Body of pancreas (tissue), 4 donors: Measurements from ENCODE around the gene FADS6. TPM values are rescaled to one million over a fixed set of nuclear protein-coding genes. Genes with fewer than 3 reads are reported as not detected.

ENCODE experiments used
- ATAC-seq: fragments of 150-250 bp; one replicate; pipeline ENCODE4 v1.9.1; 2016
- DNase-seq, 4 donors: peaks; one replicate each; pipeline ENCODE4 v3.0.0-alpha.2; 2019
- H3K27ac ChIP-seq, 4 donors: fragments of 200-600 bp; sonication (generic); 1 replicate in 3 of 4; 2 replicates in 1 of 4; pipeline versions ENCODE4 v1.5.1 to v1.6.1; 2016 to 2019; ENCODE audit warnings: mild to moderate bottlenecking in 1 of 4, mixed read lengths in 1 of 4, moderate library complexity in 1 of 4
- H3K27me3 ChIP-seq, 2 donors: fragments of 200-600 bp; sonication (generic); one replicate each; pipeline ENCODE4 v1.6.0; 2016; ENCODE audit warnings: mild to moderate bottlenecking in 1 of 2
- H3K36me3 ChIP-seq, 2 donors: fragments of 200-600 bp; sonication (generic); replicated peaks in 1 of 2; 2 replicates each; pipeline ENCODE4 v1.5.1; 2016; ENCODE audit warnings: low read depth in 2 of 2; ENCODE audit not compliant: insufficient read depth in 1 of 2
- H3K4me1 ChIP-seq: fragments of 200-600 bp; sonication (generic); one replicate; pipeline ENCODE4 v1.6.0; 2016
- H3K4me3 ChIP-seq, 2 donors: fragments of 200-600 bp; sonication (generic); 1 replicate in 1 of 2; 2 replicates in 1 of 2; pipeline ENCODE4 v1.5.1; 2016 to 2019
- H3K9me3 ChIP-seq, 3 donors: fragments of 200-600 bp; sonication (generic); 1 replicate in 2 of 3; 2 replicates in 1 of 3; pipeline ENCODE4 v1.5.1; 2016
- CTCF ChIP-seq, 7 experiments: fragments of 450-650 bp in 4 of 7; fragments of 200-600 bp in 3 of 7; sonication (generic) in 3 of 7; IDR thresholded peaks; one replicate each; pipeline ENCODE4 v1.5.1; 2016 to 2019; ENCODE audit warnings: antibody characterized with exemption in 7 of 7
- POLR2A ChIP-seq, 3 donors: fragments of 450-650 bp; IDR thresholded peaks; one replicate each; pipeline ENCODE4 v1.6.1; 2016; ENCODE audit warnings: antibody characterized with exemption in 3 of 3, mild to moderate bottlenecking in 2 of 3
- WGBS, 2 donors: methylation state at CpG; one replicate each; pipeline ENCODE4 v1.1.5; 2017; 5-methylcytosine and 5-hydroxymethylcytosine counted together
- intact Hi-C: fragments of 100-400 bp; cut with DNase I; formaldehyde crosslinking; loops from one replicate; pipeline ENCODE4 v1.15.1; 2023
- total RNA-seq, 2 donors: library from RNA; depleted of rRNA; stranded (reverse); fragments of >200 nt; gene quantifications; one replicate each; pipeline ENCODE4 v1.1.0, GENCODE V29; 2016

FADS6 gene
- total RNA-seq, 2 donors from 2014 or later = not detected

- TF ChIP-seq POLR2A (IDR thresholded peaks at IDR 0.05) (no peak), CTCF (IDR thresholded peaks at IDR 0.05) (no peak)
- WGBS, 2 donors = 59 to 67% methylated on average over 12 to 19 of the region's 20 CpGs
- intact Hi-C loops = no loop called here
- no peaks in the 10 kb centered on the region for H3K27me3 ChIP-seq
- no peaks in the 10 kb centered on the region for H3K9me3 ChIP-seq
- ATAC-seq = no peak
- H3K4me3 ChIP-seq = no peak overlapping the region
- no peak for DNase-seq
- no peaks in the 10 kb centered on the region for H3K36me3 ChIP-seq
- peaks cover 11% of the 10 kb centered on the region for H3K4me1 ChIP-seq
- H3K27ac ChIP-seq = no peak overlapping the region
Measured at GRCh38 chr17:74882517-74883240, 10.8 kb downstream of the FADS6 start.

DNA sequence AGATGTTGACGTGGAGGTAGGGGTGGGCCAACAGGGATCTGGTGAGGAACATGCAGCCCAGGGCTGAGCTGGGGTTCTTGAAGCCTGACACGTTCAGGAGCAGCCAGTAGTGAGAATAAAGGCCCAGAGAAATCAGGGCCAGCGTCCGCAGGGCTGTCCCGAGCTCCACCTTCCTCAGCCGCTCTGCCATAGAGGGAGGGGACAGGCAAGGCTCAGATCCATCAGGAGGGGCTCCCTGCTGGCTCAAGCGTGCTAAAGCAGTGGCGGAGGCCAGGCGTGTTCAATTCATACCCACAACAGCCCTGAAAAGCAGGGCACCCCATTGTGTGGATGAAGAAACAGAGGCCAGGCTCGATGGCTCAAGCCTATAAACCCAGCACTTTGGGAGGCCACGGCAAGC lies 12.4 kb downstream of the FADS6 start:
- no peak for TF ChIP-seq POLR2A (IDR thresholded peaks at IDR 0.05)
- no peak for TF ChIP-seq CTCF (IDR thresholded peaks at IDR 0.05)
- Histone ChIP-seq H3K4me3 (no peak overlapping the region), H3K9me3 (no peaks in the 10 kb centered on the region), H3K27ac (no peak overlapping the region), H3K36me3 (no peaks in the 10 kb centered on the region), H3K4me1 (peaks cover 27% of the 10 kb centered on the region), H3K27me3 (no peaks in the 10 kb centered on the region)
- 82 to 100% methylated on average over 1 to 11 of the region's 11 CpGs for WGBS, 2 donors
- ATAC-seq = no peak
- intact Hi-C loops = no loop called here
- no peak for DNase-seq

- WGBS, 2 donors = 81% methylated on average over 4 to 11 of the region's 16 CpGs
- no peaks in the 10 kb centered on the region for H3K36me3 ChIP-seq
- peaks cover 42% of the 10 kb centered on the region for H3K4me1 ChIP-seq
- DNase-seq (no peak), ATAC-seq (no peak)
- no peak overlapping the region for H3K4me3 ChIP-seq
- H3K27me3 ChIP-seq = no peaks in the 10 kb centered on the region
- no peaks in the 10 kb centered on the region for H3K9me3 ChIP-seq
- TF ChIP-seq CTCF (IDR thresholded peaks at IDR 0.05) (no peak), POLR2A (IDR thresholded peaks at IDR 0.05) (no peak)
- H3K27ac ChIP-seq = no peak overlapping the region
- intact Hi-C loops = no loop called here
Measured at GRCh38 chr17:74879308-74879707, 14.1 kb downstream of the FADS6 start.

GRCh38 chr17:74878658-74879057 lies 14.8 kb downstream of the FADS6 start:
- Histone ChIP-seq H3K27ac (no peak overlapping the region), H3K36me3 (no peaks in the 10 kb centered on the region), H3K4me1 (peaks cover 49% of the 10 kb centered on the region), H3K4me3 (no peak overlapping the region), H3K27me3 (no peaks in the 10 kb centered on the region), H3K9me3 (no peaks in the 10 kb centered on the region)
- 85 to 94% methylated on average over 2 of the region's 2 CpGs for WGBS, 2 donors
- DNase-seq = no peak
- no peak for TF ChIP-seq POLR2A (IDR thresholded peaks at IDR 0.05)
- no peak for TF ChIP-seq CTCF (IDR thresholded peaks at IDR 0.05)
- intact Hi-C loops = no loop called here
- no peak for ATAC-seq
